ENCODE measurements around the gene NOTCH3.

DNA sequence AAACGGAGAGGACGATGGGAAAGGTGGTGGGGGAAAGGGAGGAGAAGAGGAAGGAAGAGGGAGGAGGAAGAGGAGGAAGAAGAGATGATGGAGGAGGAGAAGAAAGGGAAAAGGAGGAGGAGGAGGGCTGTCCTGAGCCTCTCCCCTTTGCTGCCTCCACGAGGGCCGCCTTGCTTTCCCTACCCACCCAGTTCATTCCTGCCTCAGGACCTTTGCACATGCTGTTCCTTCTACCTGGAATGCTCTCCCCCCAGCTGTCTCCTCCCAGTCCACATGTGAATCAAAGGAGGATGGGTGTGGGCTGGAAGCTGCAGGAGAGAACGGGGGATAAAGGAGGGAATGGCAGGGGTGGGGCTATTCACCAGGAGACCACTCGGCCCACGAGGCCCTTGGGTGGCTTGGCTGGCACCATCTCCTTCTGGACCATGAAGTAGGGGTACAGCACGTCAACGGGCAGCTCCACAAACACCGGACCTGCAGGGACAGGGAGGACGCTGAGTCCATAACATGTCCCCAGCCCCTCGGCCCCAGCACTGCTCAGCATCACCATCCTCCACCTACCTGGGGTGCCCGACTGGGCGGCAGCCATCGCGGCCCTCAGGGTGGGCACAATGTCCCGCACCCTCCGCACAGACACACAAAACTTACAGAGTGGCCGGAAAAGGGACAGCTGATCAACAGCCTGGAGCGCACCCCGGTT is 78.3 kb downstream of the NOTCH3 start:
- TF ChIP-seq TAF1 (IDR thresholded peaks at IDR 0.05; ENCODE audit: low read depth, low read length): no peak
- TF ChIP-seq POLR2A (IDR thresholded peaks at IDR 0.05; ENCODE audit: low read depth, low read length): no peak
- no peak for TF ChIP-seq POLR2AphosphoS5 (IDR thresholded peaks at IDR 0.05; ENCODE audit: low read depth, low read length)
- TF ChIP-seq PAX5 (IDR thresholded peaks at IDR 0.05; ENCODE audit: insufficient read depth, low read length, severe bottlenecking): no peak
- no peak for TF ChIP-seq SPI1 (IDR thresholded peaks at IDR 0.05; ENCODE audit: low read depth, low read length)

Data from GM12891 (cell line).